ENCODE results near the gene DYNC2I2. TPM values are rescaled to one million over a fixed set of nuclear protein-coding genes. Genes with fewer than 3 reads are reported as not detected.

The DYNC2I2 gene
- total and polyA plus RNA-seq, 2 donors (not counting 3 experiments of a cell fraction or from before 2014, with no cell fraction given) = 73.6 to 82.6 TPM

DNA sequence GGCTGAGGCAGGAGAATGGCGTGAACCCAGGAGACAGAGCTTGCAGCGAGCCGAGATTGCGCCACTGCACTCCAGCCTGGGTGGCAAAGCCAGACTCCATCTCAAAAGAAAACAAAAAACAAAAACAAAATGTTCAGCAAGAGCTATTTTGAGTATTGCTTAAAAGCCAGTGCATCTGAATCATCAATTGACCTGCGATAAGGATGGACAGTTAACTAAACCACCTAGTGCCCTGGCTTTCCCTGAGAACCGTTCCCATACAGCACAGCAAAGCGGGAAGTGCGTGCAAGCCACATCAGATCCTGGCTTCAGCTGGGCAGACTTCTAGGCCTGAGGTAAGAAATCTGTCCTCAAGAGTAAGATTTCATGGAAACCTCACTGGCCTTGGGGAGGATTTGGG lies 2.7 kb downstream of the DYNC2I2 start:
- no peak overlapping the region for H2AFZ ChIP-seq (ENCODE audit: low read depth, low read length)
- CTCF ChIA-PET = interaction anchor here (1.1 to 1.3 kb wide), 2 partner anchors 8 to 18 kb away, joined by 3 to 6 read pairs; no protein-coding TSS in a partner anchor
- H3K36me3 ChIP-seq (ENCODE audit: control insufficient read depth in 2 of 2, extremely low read depth in 1 of 2, insufficient read depth in 2 of 2, low read length in 2 of 2) = no peaks in the 10 kb centered on the region
- no peaks in the 10 kb centered on the region for H4K20me1 ChIP-seq (replicated peaks; ENCODE audit: control insufficient read depth, extremely low read depth, insufficient read depth, low read length)
- H3K9me1 ChIP-seq (replicated peaks; ENCODE audit: control insufficient read depth, extremely low read depth, insufficient read depth, low read length) = no peaks in the 10 kb centered on the region
- peaks cover 2% of the 10 kb centered on the region for H3K4me1 ChIP-seq (ENCODE audit: control insufficient read depth, extremely low read depth, insufficient read depth, low read length)
- H3K9me3 ChIP-seq (replicated peaks; ENCODE audit: control insufficient read depth, insufficient read depth, low read length) = no peaks in the 10 kb centered on the region
- no peak for DNase-seq (ENCODE audit: low read depth, low spot score)
- no peak overlapping the region for H3K9ac ChIP-seq (replicated peaks; ENCODE audit: extremely low read depth, insufficient read depth, low read length)
- BruUV-seq (replicated peaks) = no TSS peak
- H3K27me3 ChIP-seq (ENCODE audit: control insufficient read depth in 2 of 2, insufficient read depth in 2 of 2, low read length in 2 of 2) = no peaks in the 10 kb centered on the region
- peaks cover 5% of the 10 kb centered on the region for H3K79me2 ChIP-seq (ENCODE audit: control insufficient read depth, insufficient read depth, low read length)
- no peak overlapping the region for H3K4me2 ChIP-seq (ENCODE audit: insufficient read depth, low read length)
- TF ChIP-seq EZH2 (IDR thresholded peaks at IDR 0.05; ENCODE audit: borderline replicate concordance, low read depth, low read length, severe bottlenecking) (no peak), POLR2AphosphoS5 (IDR thresholded peaks at IDR 0.05; ENCODE audit: insufficient read depth, low read depth, low read length) (no peak), GATA2 (IDR thresholded peaks at IDR 0.05; ENCODE audit: insufficient read depth, insufficient read length, low read depth, low read length) (no peak), JUN (IDR thresholded peaks at IDR 0.05; ENCODE audit: borderline replicate concordance, insufficient read depth, insufficient read length, low read depth) (no peak), MYC (IDR thresholded peaks at IDR 0.05; ENCODE audit: low read depth, low read length) (no peak), POLR2A (IDR thresholded peaks at IDR 0.05; ENCODE audit: low read depth, low read length) (no peak), FOS (IDR thresholded peaks at IDR 0.05; ENCODE audit: borderline replicate concordance, insufficient read depth, low read length) (no peak)
- TF ChIP-seq, protein P1, sequence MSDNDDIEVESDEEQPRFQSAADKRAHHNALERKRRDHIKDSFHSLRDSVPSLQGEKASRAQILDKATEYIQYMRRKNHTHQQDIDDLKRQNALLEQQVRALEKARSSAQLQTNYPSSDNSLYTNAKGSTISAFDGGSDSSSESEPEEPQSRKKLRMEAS (IDR thresholded peaks at IDR 0.05; ENCODE audit: insufficient read depth, insufficient read length) = no peak
- TF ChIP-seq, protein P2, sequence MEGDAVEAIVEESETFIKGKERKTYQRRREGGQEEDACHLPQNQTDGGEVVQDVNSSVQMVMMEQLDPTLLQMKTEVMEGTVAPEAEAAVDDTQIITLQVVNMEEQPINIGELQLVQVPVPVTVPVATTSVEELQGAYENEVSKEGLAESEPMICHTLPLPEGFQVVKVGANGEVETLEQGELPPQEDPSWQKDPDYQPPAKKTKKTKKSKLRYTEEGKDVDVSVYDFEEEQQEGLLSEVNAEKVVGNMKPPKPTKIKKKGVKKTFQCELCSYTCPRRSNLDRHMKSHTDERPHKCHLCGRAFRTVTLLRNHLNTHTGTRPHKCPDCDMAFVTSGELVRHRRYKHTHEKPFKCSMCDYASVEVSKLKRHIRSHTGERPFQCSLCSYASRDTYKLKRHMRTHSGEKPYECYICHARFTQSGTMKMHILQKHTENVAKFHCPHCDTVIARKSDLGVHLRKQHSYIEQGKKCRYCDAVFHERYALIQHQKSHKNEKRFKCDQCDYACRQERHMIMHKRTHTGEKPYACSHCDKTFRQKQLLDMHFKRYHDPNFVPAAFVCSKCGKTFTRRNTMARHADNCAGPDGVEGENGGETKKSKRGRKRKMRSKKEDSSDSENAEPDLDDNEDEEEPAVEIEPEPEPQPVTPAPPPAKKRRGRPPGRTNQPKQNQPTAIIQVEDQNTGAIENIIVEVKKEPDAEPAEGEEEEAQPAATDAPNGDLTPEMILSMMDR (IDR thresholded peaks at IDR 0.05; ENCODE audit: extremely low read depth in 1 of 2, insufficient read depth in 1 of 2, low read depth in 1 of 2, low read length in 2 of 2) = no peak
- no peak for FAIRE-seq
- POLR2A ChIA-PET = interaction anchor here (0.6 kb wide), 1 partner anchor 103 kb away, joined by 3 read pairs; no protein-coding TSS in a partner anchor
- intact Hi-C loops (cut with micrococcal nuclease) (no loop called here), dilution Hi-C loops (cut with MboI; ENCODE audit: extremely low pct_ligation_motif_present, low sequenced_read_pairs) (no loop called here)
- H3K4me3 ChIP-seq (replicated peaks in 1 of 3; ENCODE audit: insufficient read depth in 1 of 3, low read depth in 1 of 3, low read length in 3 of 3) = no peak overlapping the region
- H3K27ac ChIP-seq (ENCODE audit: insufficient read depth, low read depth, low read length) = no peak overlapping the region

Data from endothelial cell of umbilical vein (primary cell).